SH-SY5Y (cell line): ENCODE results near the gene KLHL36.

ENCODE experiments used
- GATA2 ChIP-seq: IDR thresholded peaks from 2 replicates; pipeline ENCODE4 v1.6.1; 2011; ENCODE audit warnings: mild to moderate bottlenecking, low read depth, low read length
- GATA3 ChIP-seq: IDR thresholded peaks from 2 replicates; pipeline ENCODE4 v1.6.1; 2011; ENCODE audit warnings: low read depth, mild to moderate bottlenecking, low read length, moderate library complexity

GRCh38 chr16:84663433-84664101 is 15.3 kb downstream of the KLHL36 start:
- TF ChIP-seq GATA2 (no peak), GATA3 (no peak)
